ENCODE data around the gene KLHDC4.
A peak's percentile ranks its signal among the peaks of the same experiment; 100 is the strongest.
"Not testable (repeated sequence)": the region's sequence is repeated elsewhere in the genome, so short reads cannot be mapped to it uniquely, and the experiment has no call there.

Gene KLHDC4

GRCh38 chr16:87725596-87726235 is 40.1 kb downstream of the KLHDC4 start:
- no peak for TF ChIP-seq SPI1 (IDR thresholded peaks at IDR 0.05; ENCODE audit: low read depth, low read length)
- TF ChIP-seq POLR2AphosphoS5 (IDR thresholded peaks at IDR 0.05; ENCODE audit: low read depth, low read length): no peak
- no peak for TF ChIP-seq POLR2A (IDR thresholded peaks at IDR 0.05; ENCODE audit: low read depth, low read length)
- TF ChIP-seq TAF1 (IDR thresholded peaks at IDR 0.05; ENCODE audit: low read depth, low read length): no peak
- no peak for TF ChIP-seq POU2F2 (IDR thresholded peaks at IDR 0.05; ENCODE audit: low read depth, low read length)
- TF ChIP-seq PAX5 (IDR thresholded peaks at IDR 0.05; ENCODE audit: insufficient read depth, low read length, severe bottlenecking): no peak
- DNase-seq (ENCODE audit: insufficient read length, low spot score) (no peak), FAIRE-seq (no peak)

GRCh38 chr16:87724490-87725291 is 41.1 kb downstream of the KLHDC4 start:
- FAIRE-seq (peak; percentile 97), DNase-seq (ENCODE audit: insufficient read length, low spot score) (no peak)
- TF ChIP-seq POU2F2 (IDR thresholded peaks at IDR 0.05; ENCODE audit: low read depth, low read length): no peak
- peak; percentile 20; the same call in 1 of the 2 replicates for TF ChIP-seq TAF1 (IDR thresholded peaks at IDR 0.05; ENCODE audit: low read depth, low read length)

DNA sequence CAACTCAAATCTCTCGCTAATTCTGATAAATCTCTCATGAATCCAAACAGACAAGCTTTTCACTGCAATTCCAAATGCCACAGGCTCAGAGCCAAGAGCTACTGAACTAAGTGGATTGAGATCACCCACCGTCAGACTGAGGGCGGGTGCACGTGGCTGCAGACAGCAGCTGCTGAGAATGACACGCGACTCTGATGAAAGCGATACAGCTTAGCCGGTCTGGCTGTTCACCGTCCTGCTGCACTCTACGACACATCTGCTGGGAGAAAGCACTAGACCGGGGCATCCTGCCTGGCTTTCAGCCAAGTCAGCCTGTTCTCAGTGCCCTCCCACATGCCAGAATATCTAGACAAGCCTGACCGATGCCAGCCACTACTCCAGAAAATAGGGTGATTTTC is 42.6 kb downstream of the KLHDC4 start:
- TF ChIP-seq PAX5 (IDR thresholded peaks at IDR 0.05; ENCODE audit: insufficient read depth, low read length, severe bottlenecking) (no peak), SPI1 (IDR thresholded peaks at IDR 0.05; ENCODE audit: low read depth, low read length) (no peak), TAF1 (IDR thresholded peaks at IDR 0.05; ENCODE audit: low read depth, low read length) (no peak), POLR2A (IDR thresholded peaks at IDR 0.05; ENCODE audit: low read depth, low read length) (no peak), POLR2AphosphoS5 (IDR thresholded peaks at IDR 0.05; ENCODE audit: low read depth, low read length) (no peak), POU2F2 (IDR thresholded peaks at IDR 0.05; ENCODE audit: low read depth, low read length) (no peak)
- peak; percentile 96 for FAIRE-seq
- DNase-seq (ENCODE audit: insufficient read length, low spot score): peak; percentile 63

- no peak for FAIRE-seq
- DNase-seq (ENCODE audit: insufficient read length, low spot score): no peak
- TF ChIP-seq POLR2AphosphoS5 (IDR thresholded peaks at IDR 0.05; ENCODE audit: low read depth, low read length) (no peak), POU2F2 (IDR thresholded peaks at IDR 0.05; ENCODE audit: low read depth, low read length) (no peak), TAF1 (IDR thresholded peaks at IDR 0.05; ENCODE audit: low read depth, low read length) (no peak), PAX5 (IDR thresholded peaks at IDR 0.05; ENCODE audit: insufficient read depth, low read length, severe bottlenecking) (no peak), POLR2A (IDR thresholded peaks at IDR 0.05; ENCODE audit: low read depth, low read length) (no peak), SPI1 (IDR thresholded peaks at IDR 0.05; ENCODE audit: low read depth, low read length) (no peak)
These were observed 43.1 kb downstream of the KLHDC4 start for GRCh38 chr16:87722590-87723225.

DNA sequence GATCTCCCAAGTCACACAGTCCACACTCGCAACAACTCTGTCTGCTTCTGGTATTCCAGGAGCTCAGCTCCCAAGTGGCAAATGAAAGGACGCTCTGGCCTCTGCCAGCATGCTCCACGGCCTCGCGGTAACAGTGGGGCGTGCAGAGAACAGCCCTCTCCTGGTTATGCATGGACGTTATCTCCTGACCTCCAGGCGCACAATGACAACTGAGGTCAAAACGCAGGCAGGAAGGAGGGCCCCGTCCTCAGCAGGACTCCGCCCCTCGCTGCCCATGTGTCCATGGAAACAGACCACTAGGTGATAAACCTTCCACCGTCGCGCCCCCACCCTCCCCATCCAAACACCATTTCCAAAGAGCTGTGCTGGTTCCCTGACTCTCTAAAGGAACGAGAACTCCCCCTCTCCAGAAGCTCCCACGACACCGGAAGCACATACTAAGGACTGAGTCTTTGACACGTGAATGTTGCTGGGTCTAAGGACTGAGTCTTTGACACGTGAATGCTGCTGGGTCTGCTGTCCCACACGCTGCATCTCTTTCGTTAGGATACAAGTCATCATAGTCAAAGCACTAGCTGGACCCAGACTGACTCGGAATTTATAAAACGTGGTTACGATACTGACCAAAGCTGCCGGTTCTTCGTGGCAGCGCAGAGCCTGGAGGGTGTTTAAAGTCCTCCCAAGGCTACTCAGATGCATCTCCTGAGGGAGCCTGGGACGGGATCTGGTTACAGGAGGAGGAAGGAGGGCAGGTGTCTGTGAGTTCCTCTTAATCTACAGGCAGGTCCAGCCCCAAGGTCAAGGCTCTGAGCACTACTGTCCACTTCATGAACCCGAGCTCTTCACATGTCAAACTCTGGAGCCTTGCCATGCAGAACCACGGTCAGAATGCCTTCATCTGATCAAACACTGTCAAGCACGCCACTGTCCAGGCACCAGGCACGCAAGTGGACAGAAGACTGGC is 43.9 kb downstream of the KLHDC4 start:
- no peak for FAIRE-seq
- no peak for DNase-seq (ENCODE audit: insufficient read length, low spot score)
- TF ChIP-seq POLR2A (IDR thresholded peaks at IDR 0.05; ENCODE audit: low read depth, low read length) (no peak), SPI1 (IDR thresholded peaks at IDR 0.05; ENCODE audit: low read depth, low read length) (no peak), POU2F2 (IDR thresholded peaks at IDR 0.05; ENCODE audit: low read depth, low read length) (no peak), TAF1 (IDR thresholded peaks at IDR 0.05; ENCODE audit: low read depth, low read length) (no peak), POLR2AphosphoS5 (IDR thresholded peaks at IDR 0.05; ENCODE audit: low read depth, low read length) (no peak), PAX5 (IDR thresholded peaks at IDR 0.05; ENCODE audit: insufficient read depth, low read length, severe bottlenecking) (no peak)

DNA sequence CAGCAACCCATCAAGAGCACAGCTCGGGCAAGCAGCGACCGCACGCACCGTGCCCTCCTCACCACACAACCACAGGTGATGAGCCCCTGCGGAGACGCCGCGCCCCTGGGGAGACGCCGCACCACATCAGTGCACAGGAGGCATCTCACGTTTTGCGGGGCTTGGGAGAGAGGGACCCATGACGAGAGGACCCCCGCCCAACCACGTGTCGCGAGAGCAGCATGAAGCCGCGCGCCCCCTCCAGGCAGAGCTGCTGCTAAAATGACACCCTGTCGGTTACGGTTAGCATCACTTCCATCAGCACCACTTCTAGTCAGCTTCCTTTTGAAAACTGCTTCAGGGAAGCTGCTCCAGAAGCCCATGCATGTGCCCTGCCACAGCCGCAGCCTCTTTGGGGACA is 45.3 kb downstream of the KLHDC4 start:
- TF ChIP-seq POLR2AphosphoS5 (IDR thresholded peaks at IDR 0.05; ENCODE audit: low read depth, low read length): no peak
- TF ChIP-seq SPI1 (IDR thresholded peaks at IDR 0.05; ENCODE audit: low read depth, low read length): no peak
- no peak for TF ChIP-seq PAX5 (IDR thresholded peaks at IDR 0.05; ENCODE audit: insufficient read depth, low read length, severe bottlenecking)
- no peak for TF ChIP-seq TAF1 (IDR thresholded peaks at IDR 0.05; ENCODE audit: low read depth, low read length)
- no peak for TF ChIP-seq POLR2A (IDR thresholded peaks at IDR 0.05; ENCODE audit: low read depth, low read length)
- TF ChIP-seq POU2F2 (IDR thresholded peaks at IDR 0.05; ENCODE audit: low read depth, low read length): no peak
- DNase-seq (ENCODE audit: insufficient read length, low spot score) (no peak), FAIRE-seq (no peak)

- DNase-seq (ENCODE audit: insufficient read length, low spot score); FAIRE-seq: not testable (repeated sequence)
These were observed 47.0 kb downstream of the KLHDC4 start for GRCh38 chr16:87718831-87719230.

GRCh38 chr16:87715658-87716057 is 50.1 kb downstream of the KLHDC4 start:
- no peak for FAIRE-seq
- DNase-seq (ENCODE audit: insufficient read length, low spot score): no peak
- TF ChIP-seq POU2F2 (IDR thresholded peaks at IDR 0.05; ENCODE audit: low read depth, low read length) (no peak), PAX5 (IDR thresholded peaks at IDR 0.05; ENCODE audit: insufficient read depth, low read length, severe bottlenecking) (no peak), POLR2A (IDR thresholded peaks at IDR 0.05; ENCODE audit: low read depth, low read length) (no peak), TAF1 (IDR thresholded peaks at IDR 0.05; ENCODE audit: low read depth, low read length) (no peak)

DNA sequence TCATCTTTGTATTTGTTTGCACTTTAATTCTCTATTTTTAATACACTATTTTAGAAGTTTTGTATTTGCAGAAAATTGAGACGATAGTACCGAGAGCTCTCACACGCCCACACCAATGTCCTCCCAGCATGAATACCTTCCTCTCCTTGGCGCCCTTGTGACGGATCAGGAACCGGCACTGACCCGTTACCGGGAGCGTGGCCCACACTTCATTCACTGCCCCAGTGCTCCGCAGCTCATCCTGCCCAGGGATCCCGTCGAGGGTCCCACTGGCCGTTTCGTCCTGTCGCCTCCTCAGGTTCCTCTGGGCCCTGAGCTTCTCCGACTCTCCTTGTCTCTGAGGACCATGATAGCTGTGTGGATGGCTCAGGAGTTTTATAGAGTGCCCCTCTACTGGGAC is 50.6 kb downstream of the KLHDC4 start:
- no peak for DNase-seq (ENCODE audit: insufficient read length, low spot score)
- no peak for TF ChIP-seq SPI1 (IDR thresholded peaks at IDR 0.05; ENCODE audit: low read depth, low read length)
- TF ChIP-seq PAX5 (IDR thresholded peaks at IDR 0.05; ENCODE audit: insufficient read depth, low read length, severe bottlenecking): no peak
- TF ChIP-seq POU2F2 (IDR thresholded peaks at IDR 0.05; ENCODE audit: low read depth, low read length): no peak
- TF ChIP-seq TAF1 (IDR thresholded peaks at IDR 0.05; ENCODE audit: low read depth, low read length): no peak
- TF ChIP-seq POLR2A (IDR thresholded peaks at IDR 0.05; ENCODE audit: low read depth, low read length): no peak
- no peak for TF ChIP-seq POLR2AphosphoS5 (IDR thresholded peaks at IDR 0.05; ENCODE audit: low read depth, low read length)
- no peak for FAIRE-seq

Data from GM12891 (cell line).